ENCODE data around the gene CPLX1.

The CPLX1 gene

DNA sequence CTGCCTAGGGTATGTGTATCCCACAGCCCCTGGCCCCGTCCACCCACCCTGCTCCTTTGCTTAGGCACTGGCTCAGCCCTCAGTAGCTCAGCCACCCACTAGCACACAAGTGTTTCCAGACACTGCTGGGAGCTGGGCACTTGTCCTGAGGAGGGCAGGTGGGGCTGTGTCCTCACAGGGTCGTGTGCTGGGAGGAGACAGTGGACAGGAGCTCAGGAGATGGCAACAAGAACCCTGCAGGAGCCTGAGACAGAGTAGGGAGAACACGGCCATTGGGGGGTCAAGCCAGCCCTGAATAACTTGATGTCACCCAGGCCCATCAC, 5.5 kb upstream of the CPLX1 start:
- no peak for DNase-seq

DNA sequence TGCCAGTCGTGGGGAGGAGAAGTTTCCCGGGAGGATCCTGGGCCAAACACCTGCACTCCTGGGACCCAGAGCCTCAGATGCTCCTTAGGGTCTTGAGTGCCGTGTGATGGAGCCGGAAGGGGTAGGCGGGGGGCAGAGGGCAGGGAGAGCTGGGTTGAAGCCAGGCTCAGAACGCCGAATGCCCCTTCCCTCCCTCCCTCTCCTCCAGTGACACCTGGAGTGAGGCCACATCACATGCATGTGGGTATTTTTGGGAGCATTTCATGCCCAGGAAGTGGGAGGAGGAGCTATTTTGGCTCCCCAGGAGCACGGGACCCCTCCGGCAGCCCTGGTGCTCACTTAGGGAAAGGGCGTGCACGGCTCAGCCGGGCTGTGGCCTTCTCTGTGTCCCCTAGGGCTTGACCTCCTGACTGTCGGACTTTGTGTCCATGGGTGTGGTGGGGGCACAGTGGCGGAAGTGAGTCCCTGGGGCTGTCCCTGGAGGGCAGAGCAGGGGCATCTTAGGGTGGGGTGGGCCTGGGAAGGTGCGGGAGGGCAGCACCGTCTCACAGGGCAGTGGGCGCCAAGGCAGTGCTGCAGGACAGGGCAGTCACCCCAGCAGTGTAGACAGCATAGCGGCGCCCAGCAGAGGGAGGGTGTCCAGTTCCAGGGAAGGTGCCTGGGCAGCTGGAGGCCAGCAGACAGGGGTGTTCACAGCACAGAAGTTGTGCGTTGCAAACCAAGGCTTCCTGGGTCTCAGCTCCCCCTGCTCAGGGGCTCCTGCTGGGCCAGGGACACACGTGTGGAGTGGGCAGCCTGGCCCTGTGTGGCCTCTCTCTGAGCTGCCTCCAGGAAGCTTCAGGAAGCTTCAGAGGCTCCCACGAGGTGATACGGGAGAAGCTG, 4.9 kb upstream of the CPLX1 start:
- DNase-seq, result no peak

DNA sequence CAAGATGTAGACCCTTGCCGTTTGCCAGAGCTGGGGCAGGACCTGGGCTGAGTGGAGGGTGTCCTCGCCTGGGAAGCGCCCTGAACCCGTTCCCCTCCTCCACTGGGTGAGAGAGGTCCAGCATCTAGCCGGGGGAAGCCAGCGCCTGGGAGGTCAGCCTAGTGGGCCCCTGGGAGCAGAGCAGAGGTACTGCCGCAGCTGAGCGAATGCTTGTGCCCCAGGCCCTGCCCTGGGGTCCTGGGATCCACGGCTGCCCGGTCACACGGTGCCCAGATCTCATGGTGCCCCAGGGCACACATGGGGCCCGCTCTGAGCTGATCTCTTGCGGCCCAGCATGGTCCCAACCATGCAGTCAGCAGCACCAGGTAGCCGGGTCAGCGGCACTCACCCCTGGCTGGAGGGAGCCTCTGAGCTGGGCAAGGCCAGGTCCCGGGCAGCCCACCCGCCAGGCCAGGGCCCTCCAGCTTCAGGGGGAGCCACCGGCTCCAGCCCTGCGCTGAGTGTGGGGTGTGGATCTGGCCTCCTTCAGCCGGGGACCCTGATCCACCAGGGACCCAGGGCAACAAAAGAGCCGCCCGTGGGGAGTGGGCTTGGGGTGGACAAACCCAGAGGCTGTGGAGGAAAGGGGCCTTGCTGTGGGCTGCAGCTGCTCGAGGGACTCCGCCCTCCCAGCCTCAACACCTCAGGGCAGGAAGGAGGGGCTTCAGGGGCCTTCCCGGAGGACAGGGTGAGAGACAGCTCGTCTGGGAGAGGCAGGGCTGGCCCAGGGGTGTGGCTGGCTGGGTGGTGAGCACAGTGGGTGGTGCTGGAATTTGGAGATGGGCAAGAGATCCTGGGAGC, 4.1 kb upstream of the CPLX1 start:
- DNase-seq, result no peak

DNA sequence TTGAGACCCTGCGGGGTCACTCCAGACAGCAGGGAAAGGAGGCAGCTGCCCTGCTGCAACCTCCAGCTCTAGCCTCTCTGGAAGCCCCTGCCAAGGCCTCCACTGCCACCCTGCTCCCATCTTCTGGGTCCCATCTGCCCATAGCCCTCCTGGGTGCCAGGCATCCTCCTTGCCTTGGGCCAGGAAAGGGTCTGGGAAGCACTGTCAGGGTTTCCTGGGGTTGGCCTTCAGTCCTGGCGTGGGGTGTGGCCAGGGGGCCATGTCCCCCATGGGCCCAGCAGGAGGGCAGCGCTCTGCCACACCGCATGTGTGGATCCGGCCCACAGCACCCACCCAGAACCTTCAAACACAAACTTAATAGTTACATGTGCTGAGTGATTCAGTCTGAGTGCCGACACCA, 3.4 kb upstream of the CPLX1 start:
- no peak for DNase-seq

DNA sequence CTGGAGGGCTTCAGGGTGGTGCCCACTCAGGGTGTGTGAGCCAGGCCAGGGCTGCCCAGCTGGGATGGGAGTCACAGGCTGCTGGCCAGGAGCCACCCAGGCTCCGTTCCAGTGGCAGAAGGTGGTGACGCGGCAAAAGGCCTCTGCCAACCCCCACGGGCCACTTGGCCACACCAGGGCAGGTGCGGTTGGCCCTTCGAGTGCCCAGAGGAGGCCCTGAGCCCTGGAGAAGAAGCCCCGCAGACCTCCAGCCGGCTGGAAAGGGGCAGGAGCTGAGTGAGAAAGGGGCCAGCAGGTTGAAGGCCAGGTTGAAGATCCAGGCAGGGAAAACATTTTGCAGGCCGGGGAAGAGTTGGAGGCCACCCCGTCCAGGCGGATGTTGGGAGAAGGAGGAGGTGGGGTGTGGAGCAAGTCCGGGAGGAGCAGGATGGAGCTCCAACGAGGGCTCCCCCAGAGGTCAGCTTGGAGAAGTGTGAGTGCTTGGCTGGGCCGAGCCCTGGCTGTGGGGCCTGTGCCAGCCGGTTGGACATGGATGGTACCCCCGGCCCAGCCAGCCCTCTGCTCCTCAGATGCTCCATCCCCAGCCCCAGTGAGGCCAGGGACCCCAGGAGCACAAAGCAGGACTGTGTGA, 2.8 kb upstream of the CPLX1 start:
- DNase-seq, result no peak

DNA sequence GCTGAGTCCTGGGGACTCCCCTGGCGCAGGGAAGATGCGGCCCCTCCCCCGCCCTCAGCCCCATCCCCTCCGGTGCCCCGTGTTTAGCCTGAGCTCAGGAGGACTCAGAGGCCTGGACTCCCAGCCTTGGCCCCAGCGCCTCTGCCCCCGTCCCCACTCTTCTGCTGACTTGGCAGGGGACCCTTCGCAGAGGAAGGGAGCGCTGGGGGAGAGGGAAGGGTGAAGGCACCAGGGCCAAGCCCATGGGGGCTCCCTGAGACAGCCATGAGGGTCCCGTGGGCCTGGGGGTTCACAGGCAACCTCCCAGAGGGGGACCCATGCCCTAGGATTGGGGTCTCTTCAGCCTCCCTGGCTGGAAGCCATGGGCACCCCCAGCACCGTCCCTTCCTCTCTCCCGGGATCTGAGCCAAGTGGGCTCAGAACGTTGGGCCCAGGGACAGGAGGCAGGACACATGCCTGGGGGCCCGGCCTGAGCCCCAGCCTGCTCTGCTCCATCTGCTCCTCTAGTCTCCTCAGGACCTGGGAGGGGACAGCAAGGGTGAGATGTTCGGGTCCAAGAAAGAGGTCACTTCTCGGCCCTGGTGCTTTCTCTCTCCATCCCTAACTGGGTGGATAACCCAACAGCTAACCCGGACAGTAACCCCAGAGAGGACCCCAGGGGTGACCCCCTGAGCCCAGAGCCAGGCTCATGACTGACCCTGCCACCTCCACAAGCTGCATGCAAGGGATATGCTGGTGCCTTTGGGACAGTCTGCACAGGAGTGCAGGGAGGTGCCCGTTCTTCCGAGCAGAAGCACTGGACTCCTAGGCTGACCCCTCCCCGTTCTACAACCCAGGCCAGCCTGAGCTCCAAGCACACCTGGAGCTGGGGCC, 1.5 kb upstream of the CPLX1 start:
- DNase-seq, result no peak

DNA sequence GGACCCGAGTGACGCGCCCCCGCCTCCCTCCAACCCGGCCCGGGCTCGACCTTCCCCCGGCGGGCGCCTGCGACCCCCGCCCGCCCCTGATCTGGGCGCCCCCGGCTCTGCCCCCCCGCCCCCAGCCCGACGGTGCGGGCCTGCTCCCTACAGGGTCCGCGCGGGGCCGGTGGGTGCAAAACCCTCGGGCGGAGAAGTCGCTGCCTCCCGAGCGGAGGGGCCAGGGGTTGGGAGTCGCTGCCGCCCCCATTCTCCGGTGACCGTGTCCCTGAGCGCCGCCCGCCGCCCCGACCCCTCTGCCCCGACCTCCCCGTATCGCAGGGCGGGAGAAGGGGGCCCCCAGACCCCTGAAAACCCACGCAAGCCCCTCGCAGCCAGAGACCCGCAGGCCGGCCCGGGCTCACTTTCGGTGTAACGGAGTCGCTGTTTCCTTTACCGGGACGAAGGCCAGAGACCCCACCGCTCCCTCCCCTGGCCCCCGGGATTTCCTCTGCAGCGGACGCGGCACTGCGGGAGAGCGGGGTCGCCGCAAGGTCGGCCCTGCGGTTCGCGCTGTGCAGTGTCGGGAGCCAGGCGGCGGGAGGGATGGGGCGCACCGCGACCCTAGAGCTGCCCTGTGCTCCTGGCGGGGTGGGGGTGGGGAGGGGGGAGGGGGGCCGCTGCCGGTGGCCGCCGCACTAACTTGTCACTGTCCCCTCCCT, 729 bp upstream of the CPLX1 start:
- no peak for DNase-seq

DNA sequence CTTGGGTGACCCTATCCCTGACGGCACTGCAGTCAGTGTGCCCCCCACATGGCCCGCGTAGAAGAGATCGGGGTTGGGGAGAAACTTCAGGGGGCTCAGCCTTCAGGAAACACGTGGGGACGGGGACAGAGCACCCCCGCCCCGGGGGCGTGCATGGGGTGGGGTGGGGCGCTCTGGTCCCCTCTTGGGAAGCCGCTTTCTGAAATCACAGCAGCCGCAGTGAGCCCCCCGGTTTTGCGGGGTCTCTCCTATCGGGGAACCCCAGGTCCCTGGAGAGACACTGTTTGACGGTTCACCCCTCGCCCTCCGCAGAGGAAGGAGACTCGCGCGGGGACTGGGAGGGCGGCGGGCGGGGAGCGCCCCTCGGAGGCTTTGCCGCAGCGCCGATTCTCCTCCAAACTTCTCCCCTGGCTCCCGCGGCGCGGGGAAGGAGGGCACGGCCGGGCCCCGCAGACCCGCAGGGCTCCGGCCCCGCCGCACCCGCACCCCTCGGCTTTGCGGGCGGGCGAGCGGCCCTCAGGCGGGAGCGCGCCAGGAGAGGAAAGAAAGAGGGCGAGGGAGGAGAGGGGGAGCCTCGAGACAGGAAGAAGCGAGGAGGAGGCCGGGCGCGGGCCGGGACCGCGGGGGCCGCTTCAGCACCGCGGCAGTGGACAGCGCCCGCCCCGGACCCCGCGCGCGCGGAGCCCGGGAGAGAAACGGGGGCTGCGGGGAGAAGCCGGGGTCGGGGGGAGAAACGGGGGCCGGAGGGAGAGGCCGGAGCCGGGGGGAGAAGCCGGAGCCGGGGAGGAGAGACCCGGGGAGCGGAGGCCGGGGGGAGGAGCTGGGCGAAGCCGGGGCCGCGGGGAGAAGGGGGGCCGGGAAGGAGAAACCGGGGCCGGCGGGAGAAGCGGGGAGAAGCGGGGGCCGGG, 612 bp downstream of the CPLX1 start:
- peak; percentile 25 for DNase-seq

DNA sequence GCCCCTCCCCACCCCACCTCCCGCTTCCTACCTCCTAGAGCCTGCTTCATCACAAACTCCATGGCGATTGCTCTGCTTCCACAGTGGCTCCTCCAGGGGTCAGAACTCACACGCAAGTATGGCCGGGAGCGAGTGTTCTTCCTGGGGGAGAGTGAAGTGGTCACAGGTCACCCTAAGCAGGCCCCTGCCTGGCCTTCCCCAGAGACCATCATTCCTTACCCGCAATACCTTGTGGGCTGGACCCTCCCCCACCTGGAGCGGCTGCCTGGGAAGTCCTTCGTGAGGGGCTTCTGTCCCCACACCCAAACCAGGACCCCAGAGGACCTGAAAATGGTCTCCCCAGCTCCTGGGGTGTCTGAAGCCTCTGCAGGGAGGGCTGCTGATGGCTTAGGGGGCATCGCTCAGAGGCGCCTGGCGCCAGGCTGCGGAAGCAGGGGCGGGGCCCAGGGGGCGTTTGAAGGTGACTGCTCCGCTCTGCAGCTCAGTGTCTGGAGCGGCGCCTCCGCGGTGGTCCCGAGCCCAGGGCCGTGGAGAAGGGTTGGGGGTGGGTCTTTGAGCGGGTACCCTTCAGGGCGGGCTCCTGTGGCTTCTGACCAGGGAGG, 1.4 kb downstream of the CPLX1 start:
- no peak for DNase-seq

DNA sequence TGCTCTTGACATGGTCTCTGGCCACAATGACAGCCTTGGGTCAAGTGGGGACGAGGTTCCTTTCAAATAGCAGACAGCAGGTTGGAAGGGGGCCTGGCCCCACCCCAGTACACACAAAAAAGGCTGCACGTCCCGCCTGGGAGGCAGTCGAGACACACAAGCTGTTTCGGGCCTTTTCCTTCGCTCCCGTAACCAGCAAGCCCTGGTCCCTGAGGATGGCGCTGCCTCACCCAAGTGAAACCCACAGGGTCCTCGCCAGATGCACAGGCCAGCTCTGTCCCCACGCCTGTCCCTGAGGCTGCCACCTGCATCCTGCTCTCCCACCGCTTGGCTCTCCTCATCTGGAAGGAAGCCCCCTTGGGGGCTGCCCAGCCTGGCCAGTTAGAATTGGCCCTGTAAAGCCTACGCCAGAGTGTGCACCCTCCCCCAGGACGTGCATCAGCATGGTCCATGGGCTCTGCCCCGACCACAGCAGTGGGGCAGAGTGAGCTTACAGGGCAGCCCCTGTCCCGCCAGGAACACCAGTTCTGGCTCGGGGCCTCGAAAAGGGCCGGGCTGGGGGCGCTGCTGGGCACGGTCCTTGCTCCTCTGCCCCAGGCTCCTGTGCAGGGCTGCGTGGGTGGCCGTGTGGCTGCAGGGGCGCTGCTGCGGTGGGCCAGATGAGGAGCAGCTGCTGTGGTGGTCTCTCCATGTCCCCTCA, 2.0 kb downstream of the CPLX1 start:
- no peak for DNase-seq

DNA sequence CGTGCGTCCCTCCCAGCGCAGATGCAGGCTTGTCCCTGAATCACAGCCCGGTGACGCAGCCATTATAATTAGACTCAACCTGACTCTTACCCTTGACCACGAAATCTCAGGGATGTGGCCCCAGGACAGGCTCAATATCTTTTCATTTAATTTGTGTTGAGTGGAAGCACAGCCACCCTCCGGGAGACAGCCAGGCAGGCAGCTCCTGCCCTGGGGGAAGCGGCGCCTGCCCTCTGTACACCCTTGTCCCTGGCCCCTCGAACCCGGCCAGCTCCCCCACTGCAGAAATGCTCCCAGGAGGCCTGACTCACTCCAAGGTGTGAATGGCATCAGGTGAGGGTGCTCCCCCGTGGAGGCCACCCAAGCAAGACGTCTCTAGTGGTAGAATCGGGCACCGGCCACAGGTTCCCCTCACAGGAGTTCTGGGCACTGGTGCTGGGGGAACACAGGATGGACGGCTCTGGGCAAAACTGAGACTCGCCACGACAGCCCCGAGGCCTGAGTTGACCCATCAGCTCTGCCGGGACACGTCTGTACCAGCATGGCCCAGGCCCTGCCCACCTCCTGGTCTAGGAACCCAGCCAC, 2.7 kb downstream of the CPLX1 start:
- no peak for DNase-seq

DNA sequence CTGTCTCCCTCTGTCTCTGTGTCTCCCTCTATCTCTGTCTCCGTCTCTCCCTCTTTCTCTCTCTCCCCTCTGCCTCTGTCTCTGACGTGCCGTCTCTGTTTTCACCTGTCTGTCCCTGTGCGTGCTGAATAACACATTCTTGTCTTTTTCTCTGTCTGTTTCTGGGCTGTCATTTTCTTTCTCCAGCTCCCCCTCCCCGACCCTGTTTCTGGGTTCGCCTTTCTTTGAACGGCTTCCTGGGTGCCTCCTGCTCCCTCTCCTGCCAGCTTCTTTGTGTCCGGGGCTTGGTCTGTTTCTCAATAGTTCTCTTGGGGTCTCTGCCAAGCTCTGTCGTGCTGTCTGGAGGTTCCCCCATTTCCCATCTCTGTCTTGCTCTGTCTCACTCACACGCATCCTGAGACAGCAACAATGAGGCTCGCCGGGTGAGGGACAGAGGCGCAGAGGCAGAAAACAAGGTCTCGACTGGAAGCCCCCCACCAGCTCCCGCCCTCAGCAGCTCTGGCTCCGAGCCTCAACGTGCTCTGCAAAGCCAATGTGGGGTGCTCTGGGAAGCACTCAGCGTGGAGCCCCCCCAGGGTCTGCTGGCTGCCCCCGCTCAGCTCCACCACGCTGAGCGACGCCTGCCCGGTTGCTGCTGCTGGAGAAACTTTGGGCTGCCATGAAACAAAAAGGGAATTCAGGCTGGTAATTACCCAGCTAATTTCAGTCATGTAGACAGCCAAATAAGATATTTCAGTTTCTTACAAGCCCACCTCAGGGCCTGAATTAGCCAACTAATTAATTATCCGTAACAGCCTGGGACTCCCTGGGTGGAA, 3.4 kb downstream of the CPLX1 start:
- no peak for DNase-seq

DNA sequence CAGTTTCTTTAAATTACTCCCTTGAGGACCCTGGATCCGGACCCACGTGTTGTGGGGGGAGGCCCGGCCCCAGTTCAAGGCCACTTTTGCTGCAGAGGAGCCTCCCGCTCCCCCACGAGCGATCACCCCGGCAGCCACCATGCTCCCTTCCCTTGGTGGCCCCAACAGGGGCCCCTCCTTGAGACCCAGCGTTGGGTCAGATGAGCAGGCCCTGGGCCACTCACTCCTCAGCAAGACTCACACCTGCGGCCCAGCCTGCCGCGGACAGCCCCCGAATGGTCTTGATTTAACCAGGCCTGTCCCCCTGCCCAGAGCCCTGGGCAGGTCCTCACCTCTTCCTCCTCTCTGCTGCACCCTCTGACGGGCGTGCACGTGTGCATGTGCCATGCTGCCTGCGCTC, 4.3 kb downstream of the CPLX1 start:
- DNase-seq, result no peak

DNA sequence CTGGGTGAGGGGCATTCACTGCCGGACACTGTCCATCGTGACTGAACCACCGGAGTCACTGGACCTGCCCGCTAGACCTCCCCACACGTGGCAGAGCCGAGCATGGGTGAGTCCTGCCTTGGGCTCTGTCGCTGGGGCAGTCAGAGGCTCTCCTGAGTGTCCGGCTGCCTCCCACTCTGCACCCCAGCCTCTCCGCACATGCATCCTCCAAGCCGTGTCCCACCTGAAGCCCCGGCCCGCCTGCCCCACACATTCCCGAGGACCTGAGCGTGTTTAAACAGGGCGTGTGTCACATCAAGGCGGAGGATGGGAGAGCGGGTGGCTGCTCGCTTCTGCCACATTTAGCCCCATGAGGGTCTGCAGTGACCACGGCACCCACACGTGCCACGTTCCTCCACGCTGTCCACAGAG, 4.7 kb downstream of the CPLX1 start:
- DNase-seq, result no peak

DNA sequence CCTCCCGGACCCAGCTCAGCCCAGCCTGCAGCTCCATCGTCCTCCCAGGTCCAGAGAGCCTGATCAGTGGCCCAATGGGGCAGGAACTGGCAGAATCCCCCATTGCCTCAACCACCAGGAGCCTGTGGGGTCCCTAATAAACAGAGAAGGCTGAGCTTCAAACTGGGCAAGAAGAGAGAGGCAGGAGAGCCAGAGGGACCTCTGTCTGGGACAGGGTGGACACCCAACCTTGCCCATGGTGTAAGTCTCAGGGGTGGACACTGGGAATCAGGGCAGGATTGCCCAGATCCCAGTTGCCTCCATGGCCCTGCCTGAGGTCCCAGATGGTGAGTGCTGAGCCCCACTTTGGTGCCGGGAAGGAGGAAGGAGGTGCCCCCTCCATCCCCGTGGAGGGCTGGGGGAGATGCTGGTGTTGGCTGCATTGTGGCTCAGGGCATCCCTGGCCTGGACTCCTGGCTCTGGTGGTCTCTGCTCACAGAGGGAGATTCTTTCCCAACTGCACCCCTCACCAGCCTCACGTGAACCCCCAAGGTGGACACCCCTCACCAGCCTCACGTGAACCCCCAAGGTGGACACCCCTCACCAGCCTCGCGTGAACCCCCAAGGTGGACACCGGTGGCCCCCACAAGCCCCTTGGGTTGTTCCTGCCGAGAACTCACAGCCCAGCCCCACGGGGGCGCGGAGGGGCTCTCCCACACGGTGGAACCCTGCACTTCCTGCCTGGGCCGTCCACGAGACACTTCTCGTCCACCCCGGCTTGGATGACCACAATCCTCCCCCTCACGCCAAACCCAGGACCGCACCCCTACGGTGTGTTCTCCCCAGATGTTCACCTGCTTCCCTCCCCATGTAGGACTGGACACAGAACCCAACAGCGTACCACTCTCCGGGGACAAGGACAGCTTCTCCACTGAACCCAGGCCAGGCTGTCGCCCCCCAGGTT, 5.4 kb downstream of the CPLX1 start:
- no peak for DNase-seq

DNA sequence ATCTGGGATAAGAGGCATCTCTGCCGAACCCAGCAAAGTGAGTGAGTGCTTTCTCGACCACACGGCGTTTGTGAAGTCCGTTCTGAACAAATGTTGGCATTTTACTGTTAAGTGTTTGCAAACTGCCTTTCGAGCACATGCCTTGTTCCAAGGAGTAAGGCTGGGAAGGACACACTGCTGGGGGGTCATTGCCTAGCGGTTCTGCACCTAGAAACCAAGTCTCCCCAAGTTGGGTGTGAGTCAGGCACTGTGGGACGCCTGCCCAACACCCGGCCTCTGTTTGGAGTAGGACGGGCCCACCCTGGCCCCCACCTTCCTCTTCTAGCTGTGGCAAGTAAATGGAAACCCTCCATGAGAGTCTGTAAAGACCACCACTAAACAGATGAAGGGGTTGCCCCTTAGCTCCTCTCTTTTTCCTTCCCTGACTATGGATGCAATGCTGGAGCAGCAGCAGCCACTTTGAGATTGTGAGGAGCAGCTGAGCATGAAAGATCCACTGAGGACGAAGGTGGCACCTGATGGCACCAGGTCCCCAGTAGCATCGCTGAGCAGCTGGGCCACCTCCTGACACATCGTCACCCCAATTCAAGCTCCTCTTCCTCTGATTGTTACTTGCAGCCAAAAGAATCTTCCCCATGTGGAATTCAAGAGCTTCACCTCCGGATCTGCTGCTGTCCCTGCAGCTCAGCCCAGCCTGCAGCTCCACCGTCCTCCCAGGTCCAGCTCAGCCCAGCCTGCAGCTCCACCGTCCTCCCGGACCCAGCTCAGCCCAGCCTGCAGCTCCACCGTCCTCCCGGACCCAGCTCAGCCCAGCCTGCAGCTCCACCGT, 6.3 kb downstream of the CPLX1 start:
- DNase-seq, result no peak

All from activated naive CD4-positive, alpha-beta T cell treated with Interleukin-2 at 50 U/mL for 16 hours (primary cell).